GM19193 (cell line): ENCODE results near the gene PNMT.

ENCODE experiments used
- POLR2A ChIP-seq: IDR thresholded peaks from 4 replicates; pipeline ENCODE4 v1.6.1; 2011; ENCODE audit not compliant: insufficient read depth, insufficient read length; ENCODE audit errors: extremely low read depth

The PNMT gene

GRCh38 chr17:39715375-39716072 is 47.3 kb downstream of the PNMT start:
- no peak for TF ChIP-seq POLR2A

- no peak for TF ChIP-seq POLR2A
Measured at GRCh38 chr17:39716073-39716818, 48.0 kb downstream of the PNMT start.

GRCh38 chr17:39716879-39717536 is 48.8 kb downstream of the PNMT start:
- TF ChIP-seq POLR2A: no peak

- TF ChIP-seq POLR2A: no peak
Measured at GRCh38 chr17:39717660-39718059, 49.4 kb downstream of the PNMT start.

- TF ChIP-seq POLR2A: no peak
Measured at GRCh38 chr17:39719563-39720355, 51.5 kb downstream of the PNMT start.
